Activated CD8-positive, alpha-beta memory T cell treated with anti-CD3 and anti-CD28 coated beads for 24 hours (primary cell): ENCODE measurements around the gene CNGB1.

Source experiments
- DNase-seq: peaks from one replicate; pipeline ENCODE4 v3.0.0-alpha.2; 2020

Gene CNGB1

DNA sequence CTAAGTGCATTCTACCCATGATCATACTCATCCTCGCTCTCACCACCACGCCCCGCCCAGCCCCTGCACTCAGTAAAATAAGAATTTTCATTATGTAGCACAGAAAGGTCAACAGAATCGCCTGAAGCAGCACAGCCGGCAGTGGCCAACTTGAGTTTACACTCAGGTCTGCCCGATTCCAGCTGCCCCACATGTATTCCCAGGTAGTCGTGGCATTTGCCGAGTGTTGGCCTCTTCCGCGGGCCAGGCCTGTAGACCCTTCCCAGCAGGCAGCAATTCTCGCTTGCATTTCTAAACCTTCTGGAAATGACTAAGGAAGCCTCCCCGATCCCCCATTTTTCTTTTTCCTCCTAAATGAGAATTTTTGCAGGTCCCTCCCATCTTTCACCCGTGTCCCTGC, 609 bp downstream of the CNGB1 start:
- no peak for DNase-seq

DNA sequence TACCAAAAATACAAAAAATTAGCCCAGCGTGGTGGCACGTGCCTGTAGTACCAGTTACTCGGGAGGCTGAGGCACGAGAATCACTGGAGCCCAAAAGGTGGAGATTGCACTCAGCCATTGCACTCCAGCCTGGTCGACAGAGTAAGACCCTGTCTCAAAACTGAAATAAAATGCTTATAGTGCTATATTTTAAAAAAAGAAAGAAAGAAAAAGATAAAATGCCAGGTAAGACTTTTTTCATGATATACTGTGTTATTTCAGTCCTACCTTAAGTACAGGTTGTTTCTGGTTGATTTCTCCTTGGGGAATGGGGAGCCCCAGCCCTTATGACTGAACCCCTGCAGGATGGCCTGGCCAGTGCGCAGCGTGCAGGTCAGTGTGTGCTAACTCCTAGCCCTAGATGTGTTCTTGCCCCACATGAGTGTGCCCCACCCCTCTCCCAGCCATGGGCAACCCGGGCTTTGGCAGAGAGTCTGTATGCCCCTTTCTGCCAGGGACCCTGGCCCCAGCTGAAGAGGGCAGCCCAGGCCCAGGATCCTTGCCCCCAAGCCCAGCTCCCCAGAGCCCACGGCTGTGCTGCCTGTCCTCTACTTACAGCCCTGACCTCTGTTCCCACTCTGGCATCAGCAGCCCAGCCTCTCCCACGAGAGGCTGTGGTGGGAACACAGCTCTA, 1.3 kb downstream of the CNGB1 start:
- DNase-seq = no peak

DNA sequence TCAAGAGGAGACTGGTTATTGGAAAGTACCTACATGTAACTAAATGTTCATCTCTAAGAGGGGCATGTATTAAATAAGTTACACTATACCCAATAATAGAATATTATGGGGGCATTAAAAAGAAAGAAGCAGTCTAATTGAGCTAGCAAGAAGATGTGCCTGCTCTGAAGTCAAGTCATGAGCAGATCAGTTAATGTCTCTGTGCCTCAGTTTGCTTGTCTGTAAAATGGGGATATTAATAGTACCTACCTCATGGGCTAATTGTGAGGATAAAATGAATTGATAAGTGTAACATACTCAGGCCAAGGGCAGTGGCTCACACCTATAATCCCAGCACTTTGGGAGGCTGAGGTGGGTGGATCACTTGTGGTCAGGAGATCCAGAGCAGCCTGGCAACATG, 3.0 kb downstream of the CNGB1 start:
- DNase-seq = no peak

DNA sequence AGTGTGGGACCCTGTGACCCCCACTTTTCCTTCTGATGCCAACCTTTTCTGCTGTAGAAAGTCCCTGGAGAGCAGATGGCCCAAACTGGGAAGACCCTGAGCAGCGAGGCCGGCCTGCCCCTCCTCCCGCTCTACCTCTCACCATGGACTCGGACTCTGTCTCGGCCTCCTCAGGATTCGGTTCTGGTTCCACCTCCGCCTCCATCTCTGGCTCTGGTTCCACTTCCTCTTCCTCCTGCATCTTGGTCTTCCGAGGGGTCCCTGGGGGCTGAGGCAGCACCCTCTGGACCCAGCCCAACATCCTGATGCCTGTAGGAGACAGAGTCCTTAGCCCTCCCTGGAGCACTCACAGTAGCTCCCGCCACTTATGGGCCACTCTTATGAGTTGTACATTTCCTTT, 3.9 kb downstream of the CNGB1 start:
- no peak for DNase-seq

DNA sequence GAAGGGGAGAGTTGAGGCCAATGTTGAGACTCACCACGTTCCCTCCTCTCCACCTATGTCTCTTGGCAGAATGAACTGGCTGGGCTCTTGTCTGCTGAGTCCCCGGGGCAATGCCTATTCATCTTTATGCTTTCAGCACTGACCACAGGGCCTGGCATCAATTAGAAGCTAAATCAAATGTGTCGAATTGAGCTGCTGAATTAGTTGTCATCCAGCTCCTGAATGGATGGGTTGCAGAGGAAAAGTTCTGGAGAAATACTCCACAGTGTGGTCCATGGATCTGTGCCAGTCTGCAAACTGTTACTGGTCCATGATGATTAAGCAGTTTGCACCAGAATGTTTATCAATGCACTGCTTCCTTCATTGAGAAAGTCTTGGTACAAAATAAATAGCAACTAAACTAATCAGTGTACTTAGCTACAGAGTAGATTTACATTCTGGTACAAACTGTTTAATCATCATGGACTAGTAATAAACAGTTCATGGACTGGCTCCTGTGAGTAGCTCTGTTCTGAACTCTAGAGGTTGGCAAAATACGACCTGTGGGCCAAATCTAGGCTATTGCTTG, 4.6 kb downstream of the CNGB1 start:
- no peak for DNase-seq

DNA sequence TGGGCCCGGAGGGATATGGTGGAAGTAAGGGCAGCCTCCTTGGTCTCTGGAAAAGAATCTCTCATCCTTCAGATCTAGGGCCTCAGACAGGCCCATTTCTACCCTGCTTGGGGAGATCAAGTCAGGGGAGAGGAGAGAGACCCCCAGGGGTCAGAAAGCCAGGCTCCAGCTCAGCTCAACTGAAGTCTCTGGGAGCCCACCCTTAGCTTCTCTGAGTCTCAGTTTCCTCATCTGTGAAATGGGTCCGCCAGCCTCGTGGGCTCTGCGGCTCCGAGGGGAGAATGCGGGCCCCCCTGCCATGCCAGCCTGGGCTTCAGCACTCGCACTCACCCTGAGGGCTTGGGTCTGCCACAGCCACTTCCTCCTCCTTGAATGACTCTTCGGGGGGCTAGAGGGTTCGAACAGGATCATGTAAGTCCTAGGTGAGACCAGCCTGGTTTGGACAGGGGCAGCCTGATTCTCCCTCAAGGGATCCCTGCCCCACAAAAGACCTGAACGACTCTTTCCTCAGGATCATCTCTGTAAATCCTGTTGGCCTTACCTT, 6.7 kb downstream of the CNGB1 start:
- no peak for DNase-seq

DNA sequence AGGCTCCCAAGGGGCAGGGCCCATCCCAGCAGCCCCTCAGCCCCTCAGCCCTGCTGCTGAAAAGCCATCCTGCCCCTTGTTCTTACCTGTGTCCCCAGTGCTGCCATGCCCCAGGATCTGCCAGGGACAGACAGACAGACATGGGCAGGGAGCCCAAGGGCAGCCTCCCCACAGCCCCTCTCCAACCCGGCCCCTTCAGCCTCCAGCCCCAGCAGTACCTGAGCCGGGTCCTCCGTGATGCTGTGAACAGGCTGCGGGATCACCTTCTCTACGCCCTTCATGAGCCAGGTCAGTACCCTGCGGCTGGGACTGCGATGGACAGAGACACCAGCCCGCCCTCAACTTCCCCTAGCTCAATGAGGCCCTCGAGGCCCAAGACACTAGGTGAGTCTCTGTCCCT, 8.2 kb downstream of the CNGB1 start:
- DNase-seq = no peak

DNA sequence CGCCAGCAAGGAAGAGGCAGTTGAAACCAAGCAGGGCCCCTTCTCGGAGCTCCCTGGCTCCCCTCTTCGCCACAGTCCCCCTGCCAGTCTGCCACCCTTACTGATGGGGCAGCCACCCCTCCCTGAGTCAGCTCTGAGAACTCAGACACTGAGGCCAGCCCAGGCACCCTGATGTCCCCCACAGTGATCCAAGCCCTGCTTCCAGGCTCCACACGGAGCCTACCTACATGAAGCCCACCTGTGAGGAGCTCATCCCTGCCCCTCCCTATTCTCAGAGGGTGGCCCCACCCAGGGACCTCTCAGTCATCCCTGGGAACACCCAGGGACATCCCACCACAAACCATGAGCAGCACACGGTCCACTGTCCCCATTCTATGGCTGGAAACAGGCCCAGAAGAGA, 8.9 kb downstream of the CNGB1 start:
- no peak for DNase-seq

DNA sequence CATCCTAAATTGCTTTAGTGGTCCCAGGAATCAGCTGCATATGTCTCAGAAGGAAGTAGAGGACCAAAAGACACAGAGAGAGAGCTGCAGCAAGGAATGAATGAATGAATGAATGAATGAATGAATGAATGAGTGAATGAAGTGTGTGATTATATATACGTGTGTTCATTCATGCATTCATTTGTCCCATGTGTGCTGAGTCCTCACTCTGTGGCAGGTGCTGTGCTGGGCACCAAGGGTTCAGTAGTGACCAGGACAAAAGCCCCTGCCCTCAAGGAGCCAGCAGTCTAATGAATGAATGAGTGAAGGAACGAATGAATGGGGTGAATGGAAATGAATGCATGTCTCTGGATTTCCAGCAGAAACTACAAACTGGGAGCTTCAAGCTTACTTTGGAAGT, 9.4 kb downstream of the CNGB1 start:
- DNase-seq = no peak

DNA sequence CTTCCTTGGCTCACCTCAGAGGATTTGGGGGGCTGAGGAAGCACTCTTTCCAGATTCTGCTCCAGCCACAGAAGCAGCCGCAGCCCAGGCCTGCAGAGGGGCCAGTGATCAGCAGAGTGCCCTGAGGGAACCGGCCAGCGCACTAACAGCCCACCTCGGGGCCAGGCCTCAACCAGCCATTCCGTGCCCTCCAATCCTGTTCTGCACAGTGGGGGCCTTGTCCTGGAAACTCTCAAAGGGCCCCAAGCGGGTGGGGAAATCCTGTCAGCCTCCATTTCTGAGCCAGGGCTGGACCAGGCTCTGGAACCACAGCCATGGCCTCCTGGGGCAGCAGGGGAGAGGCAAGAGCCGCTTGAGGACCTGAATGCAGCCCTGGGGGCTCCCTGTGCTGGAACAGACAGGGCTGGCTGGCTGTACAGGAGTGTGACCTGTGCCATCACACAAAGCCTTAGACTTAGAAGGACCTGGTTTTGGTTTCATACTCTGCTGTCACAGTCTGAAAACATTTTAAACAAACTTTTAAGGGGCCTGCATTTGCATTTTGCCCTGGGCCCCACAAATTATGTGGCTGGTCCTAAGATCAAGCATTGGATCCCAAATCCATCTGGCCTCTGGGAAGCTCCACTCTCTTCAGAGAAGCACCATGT, 10.0 kb downstream of the CNGB1 start:
- no peak for DNase-seq

DNA sequence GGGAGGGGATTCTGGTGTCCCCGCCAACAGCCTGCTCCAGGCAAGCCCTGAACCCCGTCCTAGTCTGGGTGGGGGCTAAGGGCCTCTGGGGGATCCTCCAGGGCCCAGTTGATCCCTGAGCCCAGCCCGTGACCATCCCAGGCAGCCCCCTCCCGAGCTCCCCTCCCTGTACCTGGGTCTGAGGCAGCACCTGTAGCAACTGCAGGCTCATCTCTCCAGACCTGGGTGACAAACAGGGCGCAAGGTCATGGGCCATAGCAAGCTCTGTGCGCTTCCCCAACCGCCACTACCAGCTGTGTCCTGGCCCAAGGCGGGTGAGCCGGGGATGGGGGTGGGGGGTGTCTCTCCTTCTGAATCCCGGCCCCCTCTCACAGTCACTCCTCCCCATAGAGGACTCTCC, 10.6 kb downstream of the CNGB1 start:
- DNase-seq = no peak

DNA sequence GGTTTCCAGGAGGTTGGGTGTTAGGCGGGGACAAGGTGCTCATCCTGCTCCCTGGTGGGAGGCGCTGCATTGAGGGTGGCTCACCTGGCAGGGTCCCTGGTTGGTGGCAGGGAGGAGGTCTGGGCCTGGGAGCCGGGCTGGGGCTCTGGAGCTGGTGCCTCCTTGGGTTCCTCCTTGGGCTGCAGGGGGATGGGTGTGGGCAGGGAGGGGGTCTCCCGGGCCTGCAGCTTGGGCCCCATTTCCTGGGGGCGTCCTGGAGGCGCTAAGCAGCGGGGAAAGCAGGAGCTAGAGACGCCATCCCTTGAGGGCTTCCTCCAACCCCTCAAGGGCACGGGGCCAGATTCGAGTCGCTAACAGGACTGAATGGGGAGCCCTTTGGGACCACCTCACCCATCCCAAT, 11.1 kb downstream of the CNGB1 start:
- DNase-seq = no peak

DNA sequence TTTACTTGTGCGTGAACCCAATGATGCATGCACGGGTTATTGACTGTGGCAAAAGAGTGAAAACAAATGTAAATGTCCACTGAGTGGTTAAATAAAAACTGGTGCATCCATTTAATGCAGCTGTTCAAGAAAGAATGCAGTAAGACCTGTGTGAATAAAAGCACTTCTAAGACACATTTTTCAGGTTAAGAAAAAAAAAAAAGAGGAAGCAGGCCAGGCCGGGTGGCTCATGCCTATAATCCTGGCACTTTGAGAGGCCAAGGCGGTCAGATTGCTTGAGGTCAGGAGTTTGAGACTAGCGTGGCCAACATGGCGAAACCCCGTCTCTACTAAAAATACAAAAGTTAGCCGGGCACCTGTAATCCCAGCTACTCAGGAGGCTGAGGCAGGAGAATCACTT, 11.8 kb downstream of the CNGB1 start:
- DNase-seq = no peak

DNA sequence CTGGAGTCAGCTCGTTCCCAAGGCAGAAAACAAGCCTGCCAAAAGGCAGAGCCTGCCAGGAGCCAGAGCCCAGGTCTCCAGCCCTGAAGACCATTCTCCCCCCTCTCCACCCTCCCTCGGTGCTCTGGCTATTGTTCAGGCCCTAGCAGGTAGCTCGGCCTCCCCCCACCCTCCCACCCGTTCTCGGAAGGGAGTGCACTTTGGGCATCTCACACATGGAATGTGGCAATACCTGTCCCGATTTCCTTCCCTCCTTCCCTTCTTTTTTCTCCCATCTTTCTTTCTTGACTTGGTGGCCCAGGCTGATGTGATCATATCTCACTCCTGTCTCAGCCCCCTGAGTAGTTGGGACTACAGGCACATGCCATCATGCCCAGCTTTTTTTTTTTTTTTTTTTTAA, 12.4 kb downstream of the CNGB1 start:
- DNase-seq = no peak

DNA sequence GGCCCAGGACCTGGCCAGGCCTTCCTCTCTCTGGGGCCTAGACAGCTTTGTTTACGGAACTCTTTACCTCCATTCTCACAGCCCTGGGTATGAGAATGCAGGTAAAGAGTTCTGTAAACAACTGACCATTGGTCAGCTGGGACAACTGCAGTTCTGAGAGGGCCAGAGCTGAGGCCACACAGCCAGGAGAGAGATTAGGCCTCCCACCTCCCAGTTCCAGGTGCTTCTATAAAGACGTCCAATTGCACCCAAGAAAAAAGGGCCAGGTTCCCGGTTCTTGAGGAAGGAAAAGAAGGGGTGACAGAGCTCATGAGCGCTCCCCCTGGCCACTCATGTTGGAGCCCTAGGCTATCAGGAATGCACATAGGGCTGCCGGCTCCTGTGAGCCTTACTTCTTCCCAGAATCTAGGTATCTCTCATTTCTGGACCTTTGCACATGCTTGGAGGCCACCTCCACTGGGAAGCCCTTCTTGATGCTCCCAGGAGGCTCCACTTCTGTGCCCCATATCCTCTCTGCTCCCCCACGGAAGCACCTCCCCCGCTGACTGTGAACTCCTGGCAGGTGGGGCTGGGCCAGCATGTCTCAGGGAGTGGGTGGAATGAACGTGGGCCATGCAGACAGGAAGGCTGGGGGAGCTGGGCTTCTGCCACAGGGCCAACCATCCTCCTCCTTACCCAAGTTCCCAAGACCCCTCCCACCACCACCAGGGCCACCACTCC, 13.1 kb downstream of the CNGB1 start:
- no peak for DNase-seq

DNA sequence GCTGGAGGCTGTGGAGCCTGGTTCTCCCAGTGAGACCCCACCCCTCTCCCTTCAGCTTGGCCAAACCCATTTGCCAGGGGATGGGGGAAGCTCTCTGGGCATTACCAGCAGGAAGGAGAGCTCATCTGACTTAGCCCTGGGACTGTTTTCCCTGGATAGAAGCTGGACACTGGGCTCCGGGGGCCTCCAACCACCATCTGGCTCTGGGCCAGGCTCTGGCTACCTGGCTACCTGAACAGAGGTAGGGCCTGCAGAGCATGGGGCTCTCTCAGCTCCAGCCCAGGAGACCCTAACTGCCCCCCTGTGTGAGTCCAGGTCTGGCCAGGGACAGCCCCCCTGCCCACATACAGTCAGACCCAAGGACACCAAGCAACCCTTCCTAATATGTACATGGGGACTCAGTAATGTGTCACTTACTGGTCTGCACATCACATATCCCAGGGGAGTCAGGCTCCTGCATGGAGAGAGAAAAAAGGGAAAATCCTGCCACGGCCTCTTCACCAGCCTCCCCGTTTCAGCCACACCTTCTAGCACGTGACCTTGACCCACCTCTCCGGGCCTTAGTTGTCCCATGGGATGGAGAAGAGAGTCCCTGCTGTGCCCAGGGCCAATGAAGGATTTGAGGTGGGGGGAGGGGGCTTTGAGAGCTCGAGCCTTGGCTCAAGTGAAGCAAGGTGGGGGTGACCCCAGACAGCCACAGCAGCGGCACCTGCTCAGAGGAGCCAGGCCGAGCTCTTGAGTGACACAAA, 13.8 kb downstream of the CNGB1 start:
- no peak for DNase-seq

DNA sequence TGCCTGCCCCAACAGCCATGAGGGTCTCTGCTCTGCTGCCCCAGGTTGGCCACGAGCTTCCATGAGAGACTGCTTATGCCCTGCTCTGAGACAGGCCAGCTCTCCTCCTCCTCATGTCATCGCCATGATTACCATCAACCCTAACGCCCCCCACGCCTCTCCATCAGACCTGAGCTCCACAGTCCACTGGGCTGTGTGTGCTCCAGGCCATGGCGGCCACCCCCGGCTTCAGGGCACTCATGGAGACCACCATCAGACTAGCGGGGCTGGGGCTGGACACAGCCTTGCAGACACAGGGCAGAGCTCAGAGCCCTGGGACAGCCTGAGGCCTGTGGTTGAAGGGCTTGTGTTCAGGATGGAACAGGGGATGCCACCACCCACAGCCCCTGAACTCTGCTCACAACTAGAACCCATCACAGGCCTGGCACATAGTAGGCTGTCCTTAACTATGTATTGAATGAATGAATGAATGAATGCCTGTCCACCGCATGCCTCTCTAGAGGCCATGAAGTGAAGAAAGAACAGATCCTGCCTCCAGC, 14.6 kb downstream of the CNGB1 start:
- DNase-seq = no peak

DNA sequence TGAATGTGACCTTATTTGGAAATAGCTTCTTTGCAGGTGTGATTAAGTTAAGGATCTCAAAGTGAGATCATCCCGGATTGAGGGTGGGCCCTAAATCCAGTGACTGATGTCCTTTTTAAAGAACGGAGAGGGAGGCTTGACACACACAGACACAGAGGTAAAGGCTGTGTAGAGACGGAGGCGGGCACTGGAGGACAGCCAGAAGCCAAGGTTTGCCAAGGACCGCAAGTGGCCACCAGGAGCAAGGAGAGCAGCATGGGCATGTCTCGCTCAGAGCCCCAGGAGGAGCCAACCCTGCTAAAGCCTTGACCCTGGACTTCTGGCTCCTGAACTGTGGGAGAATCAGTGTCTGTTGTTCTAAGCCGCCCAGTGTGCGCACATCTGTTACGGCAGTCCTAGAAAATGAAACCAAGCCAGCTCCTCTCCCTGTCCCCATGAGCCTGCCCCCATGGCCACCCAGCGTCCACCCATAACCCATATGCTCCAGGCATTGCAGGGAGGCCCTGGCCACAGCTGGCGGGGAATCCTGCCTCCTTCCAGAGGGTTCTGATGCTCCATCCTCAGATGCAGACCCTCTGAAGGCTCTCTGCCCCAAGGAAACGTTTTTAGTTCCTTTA, 15.2 kb downstream of the CNGB1 start:
- no peak for DNase-seq

DNA sequence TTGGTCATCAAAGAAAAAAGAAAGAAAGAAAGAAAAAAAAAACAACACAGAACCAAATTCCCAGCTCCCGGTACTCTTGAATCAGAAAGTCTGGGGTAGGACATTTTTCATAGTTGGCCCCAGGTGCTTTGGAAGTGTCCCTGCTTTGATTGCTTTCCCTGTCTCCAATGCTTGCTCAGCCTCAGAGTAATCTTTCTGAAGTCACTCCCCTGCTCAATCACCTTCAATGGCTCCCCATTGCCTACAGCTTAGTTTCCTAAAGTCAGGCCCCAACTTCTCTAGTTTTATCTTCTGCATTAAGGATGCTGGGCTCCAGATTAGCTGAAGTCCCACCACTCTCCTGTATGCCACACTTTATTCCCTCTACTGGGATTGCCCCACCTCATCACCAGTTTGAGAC, 17.1 kb downstream of the CNGB1 start:
- no peak for DNase-seq

DNA sequence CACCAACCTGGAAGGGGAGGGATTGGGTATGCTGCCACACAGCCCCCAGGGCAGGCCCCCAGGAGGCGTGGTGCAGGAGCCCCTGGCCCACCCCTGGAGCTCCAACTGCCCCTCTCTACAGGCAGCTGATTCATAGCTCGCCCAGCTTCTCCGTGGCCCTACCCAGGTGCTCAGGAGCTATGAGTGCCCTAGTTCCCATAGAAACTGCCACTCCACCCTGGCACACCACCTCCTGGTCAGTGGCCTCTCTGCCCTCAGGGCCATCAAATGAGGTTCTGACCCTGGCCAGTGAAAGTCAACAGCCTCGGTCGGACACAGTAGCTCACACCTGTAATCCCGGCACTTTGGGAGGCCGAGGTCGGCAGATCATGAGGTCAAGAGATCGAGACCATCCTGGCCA, 18.0 kb downstream of the CNGB1 start:
- no peak for DNase-seq

DNA sequence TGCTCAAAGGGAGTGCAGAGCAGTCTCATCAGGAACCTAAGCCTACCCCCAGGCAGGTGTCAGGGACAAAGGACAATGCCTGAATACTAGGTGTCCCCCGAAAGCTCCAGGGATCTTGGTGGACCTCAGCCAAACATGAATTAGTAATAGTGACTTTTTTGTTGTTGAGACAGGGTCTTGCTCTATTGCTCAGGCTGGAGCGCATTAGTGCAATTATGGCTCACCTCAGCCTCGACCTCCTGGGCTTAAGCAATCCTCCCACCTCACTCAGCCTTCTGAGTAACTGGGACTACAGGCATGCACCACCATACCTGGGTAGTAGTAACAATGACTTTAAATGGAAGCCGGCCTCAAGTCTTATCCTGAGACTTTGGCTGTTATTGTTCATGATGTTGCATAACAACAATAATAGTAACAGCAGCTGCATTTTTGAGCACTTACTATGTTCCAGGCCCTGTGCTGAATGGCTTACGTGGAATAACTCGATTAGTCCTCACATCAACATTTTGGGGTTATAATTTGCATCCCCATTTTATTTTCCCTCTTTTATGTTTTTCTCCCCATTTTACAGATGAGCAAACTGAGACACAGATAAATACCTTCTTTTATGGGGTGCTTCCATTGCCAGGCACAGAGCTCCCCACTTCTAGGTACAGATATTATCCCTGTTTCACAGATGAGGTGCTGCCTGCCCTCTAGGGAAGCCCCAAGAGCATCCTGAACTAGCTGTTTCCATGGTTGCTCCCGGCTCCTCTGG, 19.5 kb downstream of the CNGB1 start:
- DNase-seq = no peak

DNA sequence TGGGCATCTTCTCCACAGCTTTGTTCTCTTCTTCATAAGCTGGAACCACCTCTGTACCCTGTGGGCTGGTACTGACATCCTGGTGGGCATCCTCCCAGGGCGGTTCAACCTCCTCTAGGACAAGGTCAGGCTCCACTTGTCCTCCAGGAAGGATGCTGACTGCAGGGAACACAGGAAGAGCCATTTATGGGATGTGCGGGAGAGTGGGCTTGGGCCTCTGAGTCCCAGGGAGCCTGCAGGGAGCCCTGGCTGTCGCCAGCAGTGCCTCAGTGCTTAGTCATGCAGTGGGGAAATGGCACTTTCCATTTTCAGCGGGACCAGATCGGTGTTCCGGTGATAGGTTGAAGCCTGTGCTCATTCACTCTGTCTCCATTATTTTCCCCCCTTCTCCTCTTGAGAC, 20.5 kb downstream of the CNGB1 start:
- DNase-seq = no peak
